GM21576 (cell line): ENCODE results near the gene SMAP2.
A peak's percentile ranks its signal among the peaks of the same experiment; 100 is the strongest.

ENCODE experiments used
- ATAC-seq: cut with Tn5 transposase; IDR thresholded peaks from one replicate; pipeline ENCODE4 v1.9.1; 2021; ENCODE audit warnings: mild to moderate bottlenecking, moderate library complexity; ENCODE audit not compliant: unreplicated experiment

The SMAP2 gene

DNA sequence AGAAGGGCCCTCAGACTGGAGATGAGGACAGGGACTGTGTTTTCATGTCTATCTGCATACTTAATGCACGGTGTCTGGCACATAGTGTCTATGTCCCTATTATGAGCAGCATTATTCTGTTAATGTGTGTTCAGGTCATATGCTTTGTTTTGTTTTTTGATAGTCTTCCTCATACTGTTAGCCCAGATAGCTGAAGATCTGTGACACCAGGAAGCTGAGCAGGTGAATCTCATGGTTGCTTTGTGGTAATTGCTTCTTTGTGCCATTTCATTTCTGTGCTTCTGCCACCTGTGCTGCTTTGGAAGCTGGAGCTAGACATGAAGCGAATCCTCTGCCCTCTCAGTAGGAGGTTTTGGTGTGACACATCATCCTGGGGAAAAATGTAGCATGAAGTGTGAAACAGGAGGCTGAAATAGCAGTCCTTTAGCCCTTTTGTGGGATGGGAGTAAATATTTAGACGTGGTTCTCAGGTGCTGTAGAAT is 15.8 kb downstream of the SMAP2 start:
- ATAC-seq = no peak

DNA sequence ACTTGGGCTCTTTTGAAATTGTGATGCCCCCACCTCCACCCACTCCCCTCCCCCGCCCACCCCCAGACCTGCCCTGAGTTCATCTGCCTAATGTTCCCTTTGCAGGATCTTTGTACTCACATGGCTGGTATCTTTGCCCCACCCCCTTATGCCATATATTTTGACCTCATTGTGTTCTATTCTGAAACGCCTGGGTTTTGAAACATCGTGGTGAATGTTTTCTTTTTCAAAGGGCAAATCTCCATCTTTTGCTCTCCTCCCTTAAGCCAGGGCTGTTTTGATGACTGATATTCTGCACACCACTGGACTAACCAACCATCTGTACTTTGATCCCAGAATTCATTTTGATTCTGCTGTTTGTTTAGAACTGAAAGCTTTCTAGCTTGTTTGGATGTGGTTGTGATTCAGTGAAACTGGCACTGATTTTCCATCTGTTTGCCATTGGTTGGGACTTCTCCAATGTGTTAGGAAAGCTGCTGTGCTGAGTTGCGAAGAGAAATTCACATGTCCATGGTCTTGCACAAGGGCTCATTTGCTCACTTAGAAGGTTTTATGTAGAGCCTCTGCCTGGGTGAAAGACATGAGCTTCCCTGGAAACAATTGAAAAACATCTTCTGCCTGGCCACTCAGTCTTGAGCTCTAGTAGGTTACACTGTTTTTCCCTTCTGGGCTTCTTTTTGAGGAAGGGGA is 16.5 kb downstream of the SMAP2 start:
- no peak for ATAC-seq

DNA sequence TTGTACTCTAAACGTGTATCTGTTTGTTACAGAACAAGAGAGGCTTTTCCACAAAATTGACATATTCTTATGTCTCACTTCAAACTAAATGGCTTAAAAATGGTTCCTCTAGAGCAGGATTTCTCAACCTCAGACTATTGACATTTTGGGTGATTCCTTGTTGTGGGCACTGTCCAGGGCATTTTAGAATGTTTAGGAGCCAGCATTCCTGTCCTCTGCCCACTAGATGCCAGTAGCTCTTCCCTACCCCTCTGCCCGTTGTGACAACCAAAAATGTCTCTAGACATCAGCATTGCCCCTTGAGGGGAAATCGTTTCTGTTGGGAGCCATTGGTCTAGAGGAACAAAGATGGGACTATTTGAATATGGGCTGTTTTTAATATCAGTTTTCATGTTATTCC is 17.3 kb downstream of the SMAP2 start:
- ATAC-seq = no peak

DNA sequence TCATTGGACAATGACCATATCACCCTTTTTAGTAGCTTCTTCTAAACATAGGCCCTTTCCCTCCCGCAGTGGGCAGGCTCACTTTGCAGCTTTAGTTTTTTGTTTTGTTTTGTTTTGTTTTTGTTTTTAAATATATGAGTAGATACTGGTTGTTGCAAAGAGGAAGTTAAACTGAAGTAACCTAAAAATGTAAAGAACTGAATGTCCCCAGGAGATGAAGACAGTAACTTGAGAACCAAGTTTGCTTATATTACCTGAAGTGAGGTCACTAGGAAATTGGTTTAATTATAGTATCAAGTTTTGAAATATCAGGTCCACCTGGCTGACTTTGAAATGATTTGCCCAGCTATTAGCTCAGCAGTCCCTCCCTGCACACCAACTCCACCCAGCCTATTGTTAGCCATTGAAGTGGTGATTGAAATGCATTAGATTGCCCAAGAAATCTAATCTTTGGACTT is 18.2 kb downstream of the SMAP2 start:
- peak; percentile 54 for ATAC-seq

DNA sequence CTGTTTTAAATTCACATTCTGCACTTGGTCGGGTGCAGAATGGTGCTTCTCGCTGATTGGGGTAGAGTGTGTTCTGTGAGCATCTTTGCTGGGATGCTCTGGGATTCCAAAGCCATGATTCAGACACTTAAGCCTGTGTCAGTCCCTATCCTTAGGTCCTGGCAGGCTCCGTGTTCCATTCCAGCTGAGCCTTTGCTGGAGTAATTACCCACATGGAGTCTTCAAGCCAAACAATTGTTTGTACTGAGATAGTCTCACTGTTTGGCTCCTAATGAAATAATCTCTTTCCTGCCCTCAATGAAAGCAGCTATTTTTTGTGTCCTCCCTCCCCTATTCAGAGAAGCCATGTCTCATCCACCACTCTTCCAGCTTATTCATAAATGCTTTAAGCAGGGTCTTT is 18.7 kb downstream of the SMAP2 start:
- ATAC-seq = no peak

DNA sequence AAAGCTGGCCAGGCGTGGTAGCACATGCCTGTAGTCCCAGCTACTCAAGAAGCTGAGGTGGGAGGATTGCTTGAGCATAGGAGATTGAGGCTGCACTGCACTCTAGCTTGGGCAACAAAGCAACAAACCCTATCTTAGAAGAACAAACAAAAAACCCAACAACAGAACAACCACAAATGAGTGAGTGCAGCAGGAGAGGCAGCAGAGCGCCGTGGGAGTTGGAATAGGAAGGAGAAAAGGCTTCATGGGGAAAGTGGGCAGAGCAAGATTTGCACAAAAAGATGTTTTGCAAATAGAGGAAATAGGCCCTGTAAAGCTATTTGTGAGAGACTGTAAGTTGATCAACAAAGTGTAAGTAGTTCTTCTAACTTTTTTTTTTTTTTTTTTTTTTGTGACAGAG is 19.6 kb downstream of the SMAP2 start:
- ATAC-seq = no peak

DNA sequence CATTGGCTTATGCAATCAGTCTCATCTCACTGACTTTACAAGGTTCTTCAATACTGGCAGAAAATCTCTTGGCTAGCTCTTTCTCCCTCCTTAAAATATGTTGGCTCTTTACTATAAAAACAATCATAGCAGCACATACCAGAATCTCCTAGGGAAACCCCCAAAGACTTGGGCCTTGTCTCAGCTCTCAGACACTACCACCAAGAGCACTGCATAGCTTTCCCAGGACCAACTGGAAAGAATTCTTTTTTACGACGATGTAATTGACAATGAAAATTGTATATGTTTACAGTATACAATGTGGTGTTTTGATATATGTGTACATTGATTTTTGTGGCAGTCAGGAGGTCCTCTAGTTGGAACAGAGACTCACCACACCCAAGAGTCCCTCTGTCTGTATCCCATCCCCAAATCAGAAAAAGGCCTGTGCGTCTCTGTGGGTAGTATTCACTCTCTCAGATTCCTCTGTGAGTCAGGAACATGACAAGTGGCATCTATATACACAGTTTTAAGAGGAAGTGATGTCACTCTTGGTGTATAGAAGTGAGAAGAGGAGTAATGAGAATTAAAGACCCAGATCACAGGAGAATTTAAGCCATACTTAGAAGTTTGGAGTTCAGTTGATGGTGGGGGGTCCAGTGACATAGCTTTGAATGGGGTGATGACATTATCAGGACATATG is 21.1 kb downstream of the SMAP2 start:
- ATAC-seq = no peak

DNA sequence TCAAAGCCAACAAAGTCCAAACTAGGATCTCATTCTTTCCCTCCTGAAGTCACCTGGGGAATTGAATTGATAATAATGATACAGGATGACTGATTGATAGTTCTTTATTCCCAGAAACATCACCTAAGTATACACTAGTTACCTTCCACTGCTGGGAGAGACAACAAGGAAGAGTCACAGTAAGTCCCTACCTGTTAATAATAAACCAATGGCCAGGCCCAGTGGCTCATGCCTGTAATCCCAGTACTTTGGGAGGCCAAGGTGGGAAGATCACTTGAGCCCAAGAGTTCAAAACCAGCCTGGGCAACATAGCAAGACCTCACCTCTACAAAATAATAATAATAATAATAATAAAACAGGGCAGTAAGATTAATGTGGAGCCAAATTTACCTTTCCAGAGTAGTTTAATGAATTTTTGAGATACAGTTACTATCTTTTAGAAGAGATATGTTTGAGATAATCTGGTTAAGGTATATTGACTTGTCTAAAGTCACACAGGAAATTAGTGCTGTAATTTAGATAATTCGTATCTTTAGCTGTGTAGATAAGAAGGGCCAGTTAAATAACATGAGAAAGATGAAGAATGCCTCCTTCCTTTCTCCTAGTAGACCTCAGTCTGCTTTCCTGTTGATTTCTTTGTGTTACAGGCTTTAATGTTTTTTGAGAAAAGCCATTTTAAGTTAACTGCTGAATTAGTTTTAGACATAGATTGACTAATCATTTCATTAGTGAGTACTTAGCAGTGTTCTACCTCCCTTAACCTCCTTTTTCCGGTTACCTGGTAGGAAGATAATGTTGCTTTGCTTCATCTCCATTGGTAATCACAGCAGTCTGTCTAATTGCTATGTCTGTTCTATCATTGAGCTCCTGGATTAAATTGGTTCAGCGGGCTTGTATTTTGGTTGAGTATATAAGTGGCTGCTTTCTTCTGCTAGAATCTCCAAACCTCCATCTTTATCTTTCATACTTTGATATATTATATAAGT is 22.0 kb downstream of the SMAP2 start:
- ATAC-seq = no peak

DNA sequence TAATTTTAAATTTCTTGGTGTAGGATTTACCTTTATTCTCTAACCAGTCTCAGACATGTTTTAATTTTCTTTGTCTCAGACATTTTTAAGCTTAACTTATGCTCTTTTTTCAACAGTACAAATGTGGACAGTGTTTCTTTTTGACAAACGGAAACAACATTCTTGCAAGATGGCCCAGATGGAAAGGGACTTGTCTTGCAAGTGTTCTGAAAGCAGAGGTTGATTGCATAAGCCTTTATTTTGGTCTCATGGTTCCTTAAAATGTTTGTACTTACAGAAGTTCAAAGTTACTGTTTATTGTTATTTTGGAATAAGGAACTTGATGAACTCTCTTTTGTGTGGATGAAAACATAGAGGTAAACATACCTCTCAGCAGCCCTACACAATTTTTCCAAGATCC is 22.9 kb downstream of the SMAP2 start:
- ATAC-seq = no peak

DNA sequence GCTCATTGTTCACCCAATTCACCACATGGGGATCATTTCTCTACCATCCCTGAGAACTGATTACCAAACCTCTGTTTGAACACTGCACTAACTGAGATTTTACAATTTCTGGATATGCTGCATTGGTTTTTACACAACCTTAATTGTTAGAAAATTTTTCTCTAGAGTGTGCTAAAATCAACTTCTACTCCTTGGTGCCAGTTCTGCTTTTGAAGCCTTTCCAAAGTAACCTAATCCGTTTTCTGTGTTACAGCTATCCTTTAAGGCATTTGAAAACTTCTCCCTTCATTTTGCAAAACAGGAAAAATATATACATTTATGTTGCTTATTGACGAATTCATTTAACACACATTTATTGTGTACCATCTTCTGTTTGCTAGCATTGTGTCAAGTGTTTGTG is 23.7 kb downstream of the SMAP2 start:
- ATAC-seq = no peak

DNA sequence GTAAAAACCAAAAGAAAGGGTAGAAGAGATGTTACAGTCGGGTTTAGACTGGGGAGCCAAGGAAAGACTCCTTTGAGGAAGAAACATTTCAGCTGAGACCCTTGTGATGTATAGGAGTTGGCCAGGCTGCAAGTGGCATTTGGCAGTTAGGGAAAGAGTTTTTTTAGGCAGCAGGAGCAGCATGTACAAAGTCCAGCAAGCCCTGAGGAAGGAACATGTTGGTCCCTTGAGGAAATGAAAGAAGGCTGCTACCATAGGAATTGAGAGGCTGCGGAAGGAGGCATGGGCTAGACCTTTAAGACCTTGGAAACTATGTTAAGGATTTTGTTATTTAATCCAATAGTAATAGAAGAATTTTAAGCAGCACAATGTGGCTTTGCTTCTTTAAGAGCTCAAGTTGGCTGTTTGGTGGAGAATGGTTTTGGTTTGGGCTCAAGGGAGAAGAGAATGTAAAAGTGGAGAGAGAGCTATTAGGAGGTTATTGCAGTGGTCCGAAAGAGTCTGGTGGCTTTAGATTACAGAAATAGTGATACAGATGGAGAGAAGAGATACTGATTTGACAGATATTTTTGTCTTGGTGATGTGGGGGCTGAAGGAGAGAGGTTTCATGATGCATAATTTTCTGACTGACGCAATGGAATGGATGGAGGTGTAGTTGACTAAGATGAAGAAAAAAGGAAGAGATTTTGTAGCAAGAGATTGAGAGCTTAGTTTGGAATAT is 26.6 kb downstream of the SMAP2 start:
- peak; percentile 50 for ATAC-seq

DNA sequence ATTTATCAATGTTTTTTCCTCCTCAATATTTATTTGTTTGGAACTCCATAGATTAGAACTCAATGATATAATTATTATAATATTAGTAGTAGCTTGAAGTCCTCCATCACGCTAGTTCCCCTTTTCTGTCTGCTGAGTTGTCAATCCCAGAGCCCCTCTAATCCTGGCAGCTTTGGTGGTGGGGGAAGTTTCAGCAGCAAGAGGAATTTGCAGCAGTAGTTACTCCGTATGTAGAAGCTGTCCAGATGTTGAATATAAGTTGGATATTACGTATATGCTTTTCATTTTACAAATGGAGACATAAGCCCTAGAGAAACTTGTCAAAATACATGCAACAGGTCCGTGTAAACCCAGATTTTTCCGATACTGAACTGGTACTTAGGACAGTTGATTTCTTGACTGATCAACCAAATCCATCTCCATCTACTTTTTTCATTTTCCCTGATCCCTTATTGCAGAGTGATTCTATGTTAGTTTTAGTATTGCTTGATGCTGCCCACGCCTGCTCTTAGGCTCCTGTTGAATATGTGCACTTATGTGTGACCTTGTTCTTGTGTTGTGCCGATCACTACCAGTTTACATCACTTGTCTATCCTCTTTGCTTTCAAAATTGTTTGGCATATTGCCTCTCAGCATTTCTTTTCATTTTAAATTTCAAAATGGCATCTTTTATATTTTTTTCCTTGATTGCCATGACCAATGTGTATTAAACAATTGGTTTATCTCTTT is 28.1 kb downstream of the SMAP2 start:
- ATAC-seq = no peak

DNA sequence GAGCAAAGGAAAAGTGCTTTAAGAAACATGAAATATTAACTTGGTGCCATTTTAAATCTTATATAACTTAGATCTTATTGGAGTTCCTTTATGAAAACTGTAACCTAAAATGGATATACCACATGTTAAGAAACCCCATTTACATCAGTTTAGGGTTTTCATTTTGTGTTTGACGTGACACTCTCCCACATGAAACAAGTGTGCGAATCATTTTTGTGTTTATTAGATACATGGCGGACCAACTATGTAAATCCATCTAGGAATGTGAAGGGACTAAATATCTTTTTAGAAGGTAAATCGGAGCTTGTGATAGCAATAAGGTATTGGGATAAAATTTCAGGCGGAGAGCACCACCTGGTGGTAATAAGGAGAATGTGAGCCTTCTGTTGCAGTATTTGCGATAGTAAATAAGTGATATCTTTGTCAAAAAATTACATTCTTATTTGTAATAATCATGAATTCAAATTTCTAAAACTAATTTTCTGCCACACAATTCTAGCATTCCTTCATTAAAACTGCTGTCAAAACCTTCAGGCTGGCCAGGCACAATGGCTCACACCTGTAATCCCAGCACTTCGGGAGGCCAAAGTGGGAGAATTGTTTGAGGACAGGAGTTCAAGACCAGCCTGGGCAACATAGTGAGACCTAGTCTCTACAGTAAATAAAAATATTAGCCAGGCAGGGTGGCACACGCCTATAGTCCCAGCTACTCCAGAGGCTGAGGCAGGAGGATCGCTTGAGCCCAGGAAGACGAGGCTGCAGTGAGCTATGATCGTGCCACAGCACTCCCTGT is 31.3 kb downstream of the SMAP2 start:
- ATAC-seq = no peak

DNA sequence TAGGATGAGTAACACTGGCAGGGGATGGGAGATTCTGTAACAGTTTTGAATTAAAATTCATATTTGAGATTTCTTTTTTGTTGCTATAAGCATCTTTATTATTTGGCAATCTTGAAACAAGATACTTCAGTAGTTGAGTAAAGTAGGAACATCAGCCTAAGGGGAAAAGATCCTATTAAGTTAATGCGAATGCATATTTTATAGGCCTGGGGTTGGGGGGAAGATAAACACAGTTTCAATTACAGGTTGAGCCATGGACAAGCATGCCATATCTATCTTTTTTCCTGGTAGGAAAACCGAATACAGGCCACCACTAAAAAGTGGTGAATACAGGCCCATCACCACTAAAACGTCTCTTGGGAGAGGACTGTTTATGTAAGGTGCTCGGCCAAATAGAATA is 32.3 kb downstream of the SMAP2 start:
- ATAC-seq = no peak

DNA sequence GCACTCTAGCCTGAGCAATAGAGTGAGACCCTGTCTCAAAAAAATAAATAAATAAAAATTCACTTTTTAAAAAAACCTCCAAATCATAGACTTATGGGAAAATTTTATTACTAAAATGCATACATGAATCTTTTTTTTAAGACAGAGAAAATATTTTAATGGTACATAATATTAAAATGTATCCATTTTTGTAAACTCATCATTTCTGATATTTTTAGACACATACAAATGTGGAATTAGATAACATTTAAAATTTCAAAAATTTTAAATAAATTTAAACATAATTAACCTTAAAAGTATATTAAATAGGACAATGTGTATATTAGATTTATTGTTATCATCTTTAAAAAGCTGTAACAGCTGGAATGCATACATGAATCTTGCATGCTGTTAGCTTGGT is 33.9 kb downstream of the SMAP2 start:
- no peak for ATAC-seq

DNA sequence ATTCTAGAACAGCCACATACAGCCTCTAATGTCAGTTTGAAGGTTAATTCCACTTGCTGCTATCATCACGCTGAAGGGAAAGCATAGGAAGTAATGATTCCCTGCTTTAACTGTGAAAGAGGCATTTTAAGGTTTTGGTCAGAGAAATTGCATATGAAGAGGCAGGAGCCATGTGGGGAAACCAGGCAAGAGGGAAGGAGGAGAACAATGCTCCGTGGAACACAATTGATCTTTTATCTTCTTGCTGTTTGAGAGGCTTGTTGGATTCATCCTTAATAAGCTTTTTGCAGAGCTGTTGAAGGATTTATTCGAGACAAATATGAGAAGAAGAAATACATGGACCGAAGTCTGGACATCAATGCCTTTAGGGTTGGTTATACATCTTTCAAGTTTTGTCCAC is 35.9 kb downstream of the SMAP2 start:
- no peak for ATAC-seq

DNA sequence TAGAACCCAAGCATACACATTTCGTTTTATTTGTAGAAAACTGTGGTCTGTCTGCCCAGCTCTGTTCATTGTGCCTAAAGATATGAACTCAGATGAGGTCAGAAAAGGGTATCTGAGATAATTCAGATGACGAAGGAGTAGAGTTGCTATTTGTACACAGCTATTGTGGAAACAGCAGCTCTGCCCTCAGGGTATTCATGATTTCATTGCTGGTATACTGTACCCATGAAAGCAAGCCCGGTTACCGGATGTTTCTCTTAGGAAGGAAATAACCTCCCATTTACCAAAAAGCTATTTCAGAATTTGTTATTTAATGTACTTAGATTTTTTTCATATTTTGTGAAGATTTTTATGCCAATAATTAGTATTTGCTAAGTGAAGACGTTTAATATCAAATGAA is 37.8 kb downstream of the SMAP2 start:
- no peak for ATAC-seq

DNA sequence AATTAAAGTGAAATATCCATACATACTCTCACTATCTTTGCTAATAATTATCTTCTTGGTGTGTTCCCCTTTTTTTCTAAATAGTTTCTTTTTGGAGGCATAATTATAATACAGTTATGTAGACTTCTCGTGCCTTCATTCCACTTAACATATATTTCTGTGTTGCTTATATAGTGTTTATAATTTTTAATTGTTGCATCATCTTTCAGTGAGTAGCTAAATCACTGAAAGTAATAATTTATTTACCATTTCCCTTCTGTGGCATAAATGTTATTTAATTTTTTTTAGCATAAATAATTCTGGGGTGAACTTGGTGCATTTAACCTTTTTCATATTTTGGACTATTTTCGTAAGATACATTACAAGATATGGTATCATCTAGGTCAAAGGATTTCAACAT is 38.3 kb downstream of the SMAP2 start:
- ATAC-seq = no peak

DNA sequence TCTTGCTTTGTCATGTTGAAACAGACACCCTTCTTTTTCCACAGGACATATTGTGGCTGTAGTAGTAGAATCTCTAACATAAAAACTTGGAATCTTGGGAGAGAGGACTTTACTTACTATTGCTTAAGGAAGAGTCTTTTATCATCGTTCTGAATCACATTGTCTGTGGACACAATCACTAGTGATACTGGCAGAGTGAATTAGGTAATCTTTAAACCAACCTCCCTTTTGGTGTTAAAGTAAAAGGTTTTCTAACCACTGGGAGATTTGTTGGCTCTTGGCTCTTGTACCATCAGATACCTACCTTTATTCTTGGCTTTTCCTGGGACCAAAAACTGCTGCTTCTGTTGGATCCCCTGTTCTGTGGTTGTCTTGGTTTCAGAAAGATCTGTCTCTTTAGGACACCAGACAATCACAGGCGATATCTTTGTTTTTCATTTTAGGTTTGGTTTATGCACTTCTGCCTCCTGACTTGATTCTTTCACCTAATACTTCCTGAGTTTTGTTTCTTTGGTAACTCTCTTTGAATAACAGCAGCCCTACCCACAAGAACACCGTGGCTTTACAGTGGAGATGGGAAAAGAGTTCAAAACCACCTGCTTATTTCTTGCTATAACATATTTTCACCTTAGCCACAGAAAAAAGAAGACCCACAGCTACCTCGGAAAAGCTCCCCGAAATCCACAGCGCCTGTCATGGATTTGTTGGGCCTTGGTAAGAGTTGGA is 40.2 kb downstream of the SMAP2 start:
- ATAC-seq = no peak
